ENCODE data around the gene CD79B. TPM values are rescaled to one million over a fixed set of nuclear protein-coding genes. Genes with fewer than 3 reads are reported as not detected.

CD79B gene
- 10 to 100 TPM; 20.6 to 29.0 TPM for total RNA-seq

DNA sequence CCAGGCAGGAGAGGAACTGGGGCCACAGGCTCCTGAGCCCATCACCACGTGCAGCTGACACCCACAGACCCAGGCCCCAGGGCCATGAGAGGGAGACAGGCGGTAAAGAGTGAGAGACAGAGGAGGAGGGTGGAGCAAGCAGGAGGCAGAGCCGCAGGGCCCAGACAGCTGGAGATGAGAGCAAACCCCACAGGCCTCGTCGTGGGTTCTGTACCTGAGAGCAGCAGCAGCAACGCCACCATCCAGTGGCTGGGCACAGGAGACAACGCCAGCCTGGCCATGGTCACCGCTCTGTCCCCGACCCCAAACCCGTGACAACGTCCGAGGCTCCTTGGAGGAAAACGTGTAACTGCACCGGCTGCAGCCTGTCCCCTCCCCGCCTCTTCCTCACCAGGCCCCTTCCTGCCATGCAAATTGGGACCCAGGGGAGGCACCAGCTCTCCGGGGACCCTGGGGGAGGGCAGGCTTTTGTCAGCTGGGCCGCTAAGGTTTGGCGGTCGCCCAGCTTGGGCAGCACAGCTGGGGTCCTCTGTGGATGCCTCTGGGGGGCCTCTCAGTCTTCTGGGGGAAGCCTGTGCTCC, at the start of gene CD79B:
Gene CD79B (minus strand): TSS at position 351 of the 581 bp plus-strand sequence. CDS start 70 bp downstream, at position 281.

GRCh38 chr17:63972796-63973195, 40.7 kb upstream of the CD79B start, which contains the start of gene SCN4A:
Gene SCN4A (minus strand): TSS chr17:63972918. CDS start chr17:63972841, 77 bp downstream.

DNA sequence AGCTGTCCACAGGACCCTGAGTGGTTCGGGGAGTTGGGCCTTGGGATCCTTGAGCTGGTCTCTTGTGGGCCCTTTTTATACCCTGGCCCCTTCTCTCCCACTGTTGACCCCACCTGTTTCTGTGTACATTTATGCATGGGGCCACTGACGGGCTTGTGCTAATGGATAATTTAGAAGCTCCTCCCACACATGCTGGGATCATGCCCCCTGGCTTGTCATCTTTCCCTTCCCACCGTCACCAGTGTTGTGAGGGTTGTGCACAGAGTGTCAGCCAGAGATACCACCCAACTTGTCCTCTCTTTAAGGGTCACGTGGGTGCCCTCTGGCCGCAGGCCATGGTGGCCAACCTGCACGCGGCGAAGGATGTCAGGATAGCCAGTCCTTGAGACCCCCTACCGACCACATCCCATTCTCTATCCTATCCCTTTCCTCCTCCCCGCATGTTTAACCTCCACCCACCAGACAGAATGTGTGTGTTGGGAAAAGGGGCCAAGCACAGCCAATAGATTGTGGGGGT, 13.3 kb downstream of the CD79B start, which contains the start of gene GH1:
Gene GH1 (minus strand): TSS at position 51 of the 517 bp plus-strand sequence. CDS start 63 bp downstream, outside the sequence.

DNA sequence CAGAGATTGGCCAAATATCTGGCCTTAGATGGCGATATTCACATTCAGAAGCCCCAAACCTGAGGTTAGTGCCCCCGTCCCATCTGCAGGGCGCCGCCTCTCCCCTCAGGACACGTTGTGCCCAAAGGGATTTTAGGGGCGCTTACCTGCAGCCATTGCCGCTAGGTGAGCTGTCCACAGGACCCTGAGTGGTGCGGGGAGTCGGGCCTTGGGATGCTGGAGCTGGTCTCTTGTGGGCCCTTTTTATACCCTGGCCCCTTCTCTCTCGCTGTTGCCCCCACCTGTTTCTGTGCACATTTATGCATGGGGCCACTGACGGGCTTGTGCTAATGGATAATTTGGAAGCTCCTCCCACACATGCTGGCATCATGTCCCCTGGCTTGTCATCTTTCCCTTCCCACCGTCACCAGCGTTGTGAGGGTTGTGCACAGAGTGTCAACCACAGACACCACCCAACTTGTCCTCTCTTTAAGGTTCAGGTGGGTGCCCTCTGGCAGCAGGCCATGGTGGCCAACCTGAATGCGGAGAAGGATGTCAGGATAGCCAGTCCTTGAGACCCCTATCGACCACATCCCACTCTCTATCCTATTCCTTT, 21.0 kb downstream of the CD79B start, which contains the start of gene CSHL1:
Gene CSHL1 (minus strand): TSS at position 218 of the 595 bp plus-strand sequence. CDS start 62 bp downstream, at position 156.

GRCh38 chr17:63896524-63897354, 35.4 kb downstream of the CD79B start, which contains the start of gene CSH1:
Gene CSH1 (minus strand): TSS chr17:63896574. CDS start chr17:63896511, 63 bp downstream.

GRCh38 chr17:63881935-63882601, 50.1 kb downstream of the CD79B start, which contains the start of gene GH2:
Gene GH2 (minus strand): TSS chr17:63881944. CDS start chr17:63881801, 143 bp downstream.

Small RNAs within 50 kb of the gene (small RNA-seq; reads per million reads assigned to genes)
- gene AC040958.1 = 0 reads per million in 2 donors
- 0 to 0.17 reads per million in 2 donors for gene AC127029.1
- 0 reads per million in 2 donors for gene GH1

Other genes starting within 250 kb of the CD79B start
- 10 to 100 TPM; 27.2 to 39.0 TPM for gene LIMD2, start 232.2 kb downstream of the CD79B start, total RNA-seq
- 10 to 100 TPM; 34.3 to 34.4 TPM for gene STRADA, start 190.5 kb downstream of the CD79B start, total RNA-seq
- gene CCDC47, start 158.7 kb downstream of the CD79B start, total RNA-seq = 10 to 100 TPM; 57.5 to 75.6 TPM
- 10 to 100 TPM; 63.3 to 67.9 TPM for gene DDX42, start 158.2 kb downstream of the CD79B start, total RNA-seq
- gene PSMC5, start 104.9 kb downstream of the CD79B start, total RNA-seq = 10 to 100 TPM; 21.3 to 43.0 TPM
- gene FTSJ3, start 104.7 kb downstream of the CD79B start, total RNA-seq = 10 to 100 TPM; 57.8 to 80.9 TPM
- gene SMARCD2, start 89.6 kb downstream of the CD79B start, total RNA-seq = 10 to 100 TPM; 93.6 to 97.7 TPM
- gene CSH2, start 58.7 kb downstream of the CD79B start, total RNA-seq = not detected
- gene GH2, start 50.4 kb downstream of the CD79B start, total RNA-seq = not detected
- not detected for gene CSH1, start 35.8 kb downstream of the CD79B start, total RNA-seq
- gene CSHL1, start 21.1 kb downstream of the CD79B start, total RNA-seq = not detected
- gene GH1, start 13.5 kb downstream of the CD79B start, total RNA-seq = not detected
- gene SCN4A, start 40.6 kb upstream of the CD79B start, total RNA-seq = not detected
- gene PRR29, start 66.0 kb upstream of the CD79B start, total RNA-seq = under 1 TPM in 1 of 2 donors, not detected in 1; under 0.01 TPM
- under 1 TPM in 1 of 2 donors, not detected in 1; 0.33 TPM for gene ICAM2, start 88.3 kb upstream of the CD79B start, total RNA-seq
- 1 to 10 TPM; 4.5 to 5.0 TPM for gene ERN1, start 197.8 kb upstream of the CD79B start, total RNA-seq